K562 (cell line): ENCODE results near the gene LINGO4. TPM values are rescaled to one million over a fixed set of nuclear protein-coding genes. Genes with fewer than 3 reads are reported as not detected.

Experiments
- ATAC-seq: fragments of 200-7000 bp; cut with Tn5 transposase; 3 replicates; pipeline ENCODE4 v1.9.1; 2020; ENCODE audit warnings: moderate library complexity
- BruUV-seq: library from RNA; stranded (reverse); fragments of 400-500 nt; replicated peaks from 2 replicates; lab custom pipeline; 2021; lab: Mats Ljungman, UMichigan
- CTCF ChIA-PET: fragments of 300-600 bp; formaldehyde crosslinking; extraction: SDS; loops from one replicate; lab custom pipeline; 2021; ENCODE audit warnings: low intra/inter-chr PET ratio; lab: Yijun Ruan, JAX
- POLR2A ChIA-PET: fragments of 300-600, 350-650 bp; sonication (Branson Sonifier 250); formaldehyde crosslinking; extraction: SDS; loops from one replicate; lab custom pipeline; 2021; ENCODE audit warnings: antibody characterized with exemption, inconsistent platforms; lab: Yijun Ruan, JAX
- DNase-seq, 4 experiments: peaks; one replicate each; pipeline versions ENCODE4 v3.0.0 to v3.0.0-alpha.2; 2011 to 2018; ENCODE audit warnings: low spot score in 3 of 4, mixed read lengths in 3 of 4; ENCODE audit errors: extremely low read depth in 1 of 4
- FAIRE-seq: peaks from 2 replicates; lab custom pipeline; 2011; peaks lifted over from hg19 to GRCh38; lab: Jason Lieb, UNC
- H2AFZ ChIP-seq: 2 replicates; pipeline ENCODE4 v1.6.0; 2011; ENCODE audit warnings: low read depth, low read length, control low read depth, inconsistent platforms
- H3K27ac ChIP-seq: fragments of 200-600 bp; 3 replicates; pipeline ENCODE4 v1.8.0; 2011; ENCODE audit warnings: low read depth, mild to moderate bottlenecking, control low read depth, inconsistent platforms, low read length, moderate library complexity, mixed read lengths; ENCODE audit errors: extremely low read depth
- H3K27me3 ChIP-seq, 2 experiments: fragments of 300-600 bp in 1 of 2; 2 replicates in 1 of 2; 3 replicates in 1 of 2; pipeline versions ENCODE4 v1.6.0 to v1.8.0; 2011; ENCODE audit warnings: inconsistent platforms in 2 of 2, low read length in 2 of 2, mild to moderate bottlenecking in 1 of 2, mixed read lengths in 1 of 2, moderate library complexity in 1 of 2; ENCODE audit not compliant: control insufficient read depth in 2 of 2, insufficient read depth in 2 of 2
- H3K36me3 ChIP-seq: fragments of 300-600 bp; 3 replicates; pipeline ENCODE4 v1.8.0; 2011; ENCODE audit warnings: mild to moderate bottlenecking, low read length, inconsistent platforms; ENCODE audit not compliant: control insufficient read depth, insufficient read depth
- H3K4me1 ChIP-seq, 2 experiments: fragments of 200-600 bp in 1 of 2; replicated peaks in 1 of 2; 2 replicates in 1 of 2; 3 replicates in 1 of 2; pipeline versions ENCODE4 v1.5.1 to v1.8.0; 2011; ENCODE audit warnings: inconsistent platforms in 2 of 2, low read length in 2 of 2, mild to moderate bottlenecking in 1 of 2, mixed read lengths in 1 of 2, moderate library complexity in 1 of 2; ENCODE audit not compliant: control insufficient read depth in 2 of 2, insufficient read depth in 2 of 2
- H3K4me2 ChIP-seq: 2 replicates; pipeline ENCODE4 v1.6.1; 2011; ENCODE audit warnings: low read length, control low read depth, inconsistent platforms, mixed read lengths; ENCODE audit not compliant: insufficient read depth
- H3K4me3 ChIP-seq: fragments of 200-600 bp; sonication (generic), shearing (Covaris generic); 2 replicates; pipeline ENCODE4 v1.5.1; 2016; ENCODE audit warnings: control low read depth, inconsistent platforms
- H3K79me2 ChIP-seq: fragments of 200-600 bp; 3 replicates; pipeline ENCODE4 v1.8.0; 2011; ENCODE audit warnings: low read length, inconsistent platforms; ENCODE audit not compliant: control insufficient read depth, insufficient read depth
- H3K9ac ChIP-seq, 2 experiments: 2 replicates each; pipeline versions ENCODE4 v1.6.0 to v1.6.1; 2011; ENCODE audit warnings: low read depth in 2 of 2, low read length in 2 of 2, control low read depth in 1 of 2, inconsistent platforms in 1 of 2, mild to moderate bottlenecking in 1 of 2, mixed read lengths in 1 of 2; ENCODE audit not compliant: insufficient read depth in 1 of 2
- H3K9me1 ChIP-seq: one replicate; pipeline ENCODE4 v1.6.0; 2011; ENCODE audit warnings: inconsistent platforms, mild to moderate bottlenecking, low read length, moderate library complexity; ENCODE audit not compliant: control insufficient read depth, insufficient read depth
- H3K9me3 ChIP-seq: replicated peaks from 2 replicates; pipeline ENCODE4 v1.5.1; 2011; ENCODE audit warnings: low read depth, low read length, inconsistent platforms; ENCODE audit not compliant: control insufficient read depth, insufficient read depth
- H4K20me1 ChIP-seq: replicated peaks from 2 replicates; pipeline ENCODE4 v1.6.1; 2011; ENCODE audit warnings: low read length, inconsistent platforms, mixed read lengths; ENCODE audit not compliant: control insufficient read depth, insufficient read depth
- ELK1 ChIP-seq: sonication (generic); formaldehyde crosslinking; IDR thresholded peaks from 2 replicates; pipeline ENCODE4 v1.8.1; 2022; ENCODE audit warnings: missing genetic modification reagents
- HDAC3 ChIP-seq: fragments of 450-650 bp; IDR thresholded peaks from 2 replicates; pipeline ENCODE4 v1.6.1; 2018; ENCODE audit warnings: borderline replicate concordance, mild to moderate bottlenecking, moderate library complexity; ENCODE audit not compliant: partially characterized antibody
- KAT8 ChIP-seq: fragments of 450-650 bp; IDR thresholded peaks from 2 replicates; pipeline ENCODE4 v1.6.1; 2016; ENCODE audit warnings: low read depth, mild to moderate bottlenecking
- LCOR ChIP-seq: sonication (generic); formaldehyde crosslinking; IDR thresholded peaks from 2 replicates; pipeline ENCODE4 v1.8.0; 2022; ENCODE audit warnings: mild to moderate bottlenecking, missing genetic modification reagents
- MITF ChIP-seq: IDR thresholded peaks from 2 replicates; pipeline ENCODE4 v1.6.1; 2014; ENCODE audit warnings: antibody characterized with exemption
- MLLT1 ChIP-seq, 2 experiments: fragments of 450-650 bp; IDR thresholded peaks; 2 replicates each; pipeline ENCODE4 v1.6.1; 2016
- NCOR1 ChIP-seq: fragments of 450-650 bp; IDR thresholded peaks from 2 replicates; pipeline ENCODE4 v1.6.1; 2016; ENCODE audit warnings: mild to moderate bottlenecking, moderate library complexity
- RFX5 ChIP-seq: IDR thresholded peaks from 2 replicates; pipeline ENCODE4 v1.6.1; 2011; ENCODE audit warnings: low read depth, mild to moderate bottlenecking, improper control_type of control experiment, low read length
- RNF219 ChIP-seq: fragments of 250-450 bp; sonication (Bioruptor Pico); IDR thresholded peaks from 2 replicates; pipeline ENCODE4 v1.5.0; 2022; ENCODE audit warnings: mild to moderate bottlenecking
- SNAPC5 ChIP-seq: fragments of 250-450 bp; sonication (Bioruptor Pico); IDR thresholded peaks from 2 replicates; pipeline ENCODE4 v1.8.0; 2021; ENCODE audit warnings: moderate library complexity, mild to moderate bottlenecking, inconsistent platforms
- TCFL5 ChIP-seq: fragments of 250-450 bp; sonication (Bioruptor Pico); conservative IDR thresholded peaks from 2 replicates; pipeline ENCODE4 v1.6.1; 2021; ENCODE audit warnings: mild to moderate bottlenecking, moderate library complexity, matching md5 sums
- XRCC4 ChIP-seq: IDR thresholded peaks from one replicate; pipeline ENCODE4 v1.6.1; 2011; ENCODE audit not compliant: insufficient read depth, insufficient read length; ENCODE audit errors: extremely low read depth
- ZFP30 ChIP-seq: fragments of 250-450 bp; sonication (Bioruptor Pico); IDR thresholded peaks from 2 replicates; pipeline ENCODE4 v1.8.0; 2022; ENCODE audit warnings: moderate library complexity, mild to moderate bottlenecking, inconsistent platforms, borderline replicate concordance
- ZNF274 ChIP-seq: IDR thresholded peaks from 2 replicates; pipeline ENCODE4 v1.6.1; 2011; ENCODE audit warnings: low read depth, mild to moderate bottlenecking, low read length, moderate library complexity, borderline replicate concordance
- ZNF551 ChIP-seq: fragments of 250-450 bp; sonication (Bioruptor Pico); IDR thresholded peaks from 2 replicates; pipeline ENCODE4 v1.5.0; 2021; ENCODE audit warnings: mild to moderate bottlenecking, moderate library complexity
- WGBS: fragments of 100-300 bp; shearing (Covaris generic); methylation state at CpG from one replicate; pipeline ENCODE4 v1.1.6; 2016; ENCODE audit warnings: low coverage, mixed read lengths; ENCODE audit not compliant: insufficient coverage; ENCODE audit errors: missing lambda C conversion rate; 5-methylcytosine and 5-hydroxymethylcytosine counted together
- in situ Hi-C: fragments of 300-500 bp; cut with MboI; formaldehyde crosslinking; loops from 4 replicates; pipeline ENCODE4 v1.15.0; 2018; ENCODE audit warnings: inconsistent platforms, mixed read lengths
- intact Hi-C: fragments of 100-400 bp; cut with micrococcal nuclease; formaldehyde crosslinking; loops from 2 replicates; pipeline ENCODE4 v1.14.2; 2022
- polyA plus RNA-seq, 8 experiments: library from polyadenylated mRNA; depleted of rRNA in 4 of 8; stranded (reverse) in 5 of 8; unstranded in 3 of 8; fragments of >200 nt; fragmentation: Nextera tagmentation in 2 of 8; fragmentation: Illumina TruSeq in 1 of 8; extraction: Ambion mirVana in 2 of 8; extraction: Trizol in 1 of 8; gene quantifications; 2 replicates each; pipeline versions ENCODE4 v1.2.1 to v1.2.3, GENCODE V29; 2011 to 2014; ENCODE audit warnings: inconsistent platforms in 1 of 8, missing spikeins in 1 of 8
- total RNA-seq, 7 experiments: library from RNA; depleted of rRNA in 6 of 7; stranded (reverse); fragments of >200 nt in 6 of 7; fragmentation: Illumina TruSeq in 2 of 7; extraction: Trizol in 2 of 7; gene quantifications; 2 replicates each; pipeline versions ENCODE4 v1.2.1 to v1.2.3, GENCODE V29; 2011 to 2021; ENCODE audit warnings: low replicate concordance in 1 of 7

LINGO4 gene
- total and polyA plus RNA-seq, 9 of the 15 experiments (the other 6 are each of a cell fraction or from before 2014, with no cell fraction given), result not detected

- peaks cover 5 to 32% of the 10 kb centered on the region in 2 experiments for H3K4me1 ChIP-seq
These were observed 28.1 kb upstream of the LINGO4 start for GRCh38 chr1:151833172-151833900.

More at GRCh38 chr1:151833172-151833900, 28.1 kb upstream of the LINGO4 start:
- Histone ChIP-seq H2AFZ (no peak overlapping the region), H3K4me2 (no peak overlapping the region), H3K36me3 (no peaks in the 10 kb centered on the region), H3K9me1 (peaks cover 3% of the 10 kb centered on the region), H3K9ac (no peak overlapping the region), H4K20me1 (no peaks in the 10 kb centered on the region), H3K9me3 (no peaks in the 10 kb centered on the region), H3K79me2 (no peaks in the 10 kb centered on the region), H3K4me3 (no peak overlapping the region), H3K27ac (no peak overlapping the region), H3K27me3 (no peaks in the 10 kb centered on the region)
- no TSS peak for BruUV-seq
- DNase-seq (no peak), ATAC-seq (no peak), FAIRE-seq (no peak)
- ChIA-PET POLR2A (interaction anchor here (0.5 to 0.7 kb wide), 2 partner anchors 194 to 230 kb away, joined by 3 to 4 read pairs; no protein-coding TSS in a partner anchor), CTCF (interaction anchor here (0.6 kb wide), 1 partner anchor 163 kb away, joined by 3 read pairs; no protein-coding TSS in a partner anchor)
- in situ Hi-C loops (loop anchor here (5.0 kb wide), 1 partner anchor 136 kb away; no protein-coding TSS in a partner anchor), intact Hi-C loops (no loop called here)
- WGBS, result 41% methylated on average over 4 of the region's 8 CpGs
- TF ChIP-seq MLLT1 (IDR thresholded peaks at IDR 0.05), result no peak
- TF ChIP-seq SNAPC5, result no peak
- no peak for TF ChIP-seq ZNF551 (CRISPR knock-in tag)
- no peak for TF ChIP-seq NCOR1
- no peak for TF ChIP-seq ZNF274
- TF ChIP-seq ELK1 (CRISPR knock-in tag), result no peak
- TF ChIP-seq HDAC3, result no peak
- no peak for TF ChIP-seq KAT8
- no peak for TF ChIP-seq RNF219 (CRISPR knock-in tag)
- TF ChIP-seq ZFP30 (CRISPR knock-in tag), result no peak
- TF ChIP-seq LCOR (CRISPR knock-in tag), result no peak
- no peak for TF ChIP-seq TCFL5 (CRISPR knock-in tag)
- TF ChIP-seq XRCC4, result no peak
- TF ChIP-seq MITF, result no peak
- no peak for TF ChIP-seq RFX5
